NB4 (cell line): ENCODE measurements around the gene CEPT1.

Experiments
- DNase-seq: peaks from one replicate; pipeline ENCODE4 v3.0.0; 2010; ENCODE audit warnings: low read depth
- H3K4me3 ChIP-seq: one replicate; pipeline ENCODE4 v1.5.1; 2011; ENCODE audit warnings: mild to moderate bottlenecking, low read depth, low read length, moderate library complexity
- CTCF ChIP-seq: IDR thresholded peaks from one replicate; pipeline ENCODE4 v1.5.1; 2012; ENCODE audit warnings: low read depth, low read length
- MAX ChIP-seq: IDR thresholded peaks from 2 replicates; pipeline ENCODE4 v1.6.1; 2011; ENCODE audit warnings: low read depth, low read length
- MYC ChIP-seq: IDR thresholded peaks from 2 replicates; pipeline ENCODE4 v1.6.1; 2011; ENCODE audit warnings: low read depth, low read length
- POLR2A ChIP-seq: IDR thresholded peaks from 2 replicates; pipeline ENCODE4 v1.6.1; 2011; ENCODE audit warnings: mild to moderate bottlenecking; ENCODE audit not compliant: insufficient read length; ENCODE audit errors: extremely low read depth

CEPT1 gene

GRCh38 chr1:111182052-111182451 is 42.0 kb downstream of the CEPT1 start:
- no peak overlapping the region for H3K4me3 ChIP-seq
- TF ChIP-seq MYC: no peak
- no peak for TF ChIP-seq MAX
- no peak for TF ChIP-seq CTCF
- no peak for TF ChIP-seq POLR2A
- DNase-seq: no peak

GRCh38 chr1:111183308-111184069 is 43.5 kb downstream of the CEPT1 start:
- no peak for DNase-seq
- TF ChIP-seq MAX (no peak), POLR2A (no peak), MYC (no peak), CTCF (no peak)
- H3K4me3 ChIP-seq: no peak overlapping the region

GRCh38 chr1:111184663-111185062 is 44.6 kb downstream of the CEPT1 start:
- TF ChIP-seq MYC: no peak
- TF ChIP-seq POLR2A: no peak
- TF ChIP-seq MAX: no peak
- no peak for TF ChIP-seq CTCF

GRCh38 chr1:111190931-111191451 is 51.0 kb downstream of the CEPT1 start:
- no peak for TF ChIP-seq MAX
- H3K4me3 ChIP-seq: no peak overlapping the region
- DNase-seq: peak; percentile 76

More at GRCh38 chr1:111184663-111185062, 44.6 kb downstream of the CEPT1 start:
- H3K4me3 ChIP-seq: no peak overlapping the region
- DNase-seq: no peak

GRCh38 chr1:111191496-111191895 is 51.5 kb downstream of the CEPT1 start:
- TF ChIP-seq MYC (no peak), CTCF (no peak), MAX (no peak), POLR2A (no peak)
- no peak overlapping the region for H3K4me3 ChIP-seq
- no peak for DNase-seq

GRCh38 chr1:111192074-111192473 is 52.1 kb downstream of the CEPT1 start:
- TF ChIP-seq CTCF: no peak
- DNase-seq: no peak
- no peak overlapping the region for H3K4me3 ChIP-seq
